Measurements from ENCODE around the gene CD8B2.
"Not testable (repeated sequence)": the region's sequence is repeated elsewhere in the genome, so short reads cannot be mapped to it uniquely, and the experiment has no call there.

CD8B2 gene

DNA sequence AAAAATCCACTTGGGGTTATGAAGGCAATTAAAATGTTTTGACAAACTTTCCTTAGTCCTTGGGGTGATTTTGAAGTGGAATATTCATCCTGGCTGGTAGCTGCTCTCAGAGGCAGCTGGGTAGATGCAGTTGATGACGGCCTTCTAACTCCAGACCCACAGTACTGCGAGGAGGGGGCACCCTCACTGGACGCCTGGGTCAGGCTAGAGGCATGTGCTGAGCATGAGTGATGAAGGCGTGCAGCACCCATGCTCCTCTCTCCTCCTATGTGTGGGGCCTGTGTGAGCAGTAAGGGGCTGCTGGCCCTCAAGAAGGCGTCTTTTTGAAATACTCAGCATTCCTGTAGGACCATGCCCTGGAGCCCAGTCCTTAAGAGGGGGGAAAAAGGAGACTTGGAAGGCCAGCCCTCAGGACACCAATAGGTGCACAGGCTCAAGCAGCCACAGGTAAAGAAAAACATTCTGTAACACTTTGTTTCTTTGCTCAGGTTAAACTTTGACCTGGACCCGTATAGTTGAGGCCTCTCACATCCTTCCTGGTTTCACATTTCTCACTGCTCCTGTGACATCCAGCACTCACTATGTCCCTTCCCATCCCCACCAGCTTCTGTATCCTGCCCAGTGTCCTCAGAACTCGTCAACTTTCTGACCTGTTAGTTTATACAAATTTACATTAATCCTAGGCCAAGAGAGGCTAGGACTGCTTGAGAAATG, 64.4 kb downstream of the CD8B2 start:
- no peak for DNase-seq (ENCODE audit: low read depth)

GRCh38 chr2:106552921-106553320, 65.8 kb downstream of the CD8B2 start:
- no peak for DNase-seq (ENCODE audit: low read depth)

GRCh38 chr2:106553321-106553720, 66.2 kb downstream of the CD8B2 start:
- DNase-seq (ENCODE audit: low read depth), result no peak

DNA sequence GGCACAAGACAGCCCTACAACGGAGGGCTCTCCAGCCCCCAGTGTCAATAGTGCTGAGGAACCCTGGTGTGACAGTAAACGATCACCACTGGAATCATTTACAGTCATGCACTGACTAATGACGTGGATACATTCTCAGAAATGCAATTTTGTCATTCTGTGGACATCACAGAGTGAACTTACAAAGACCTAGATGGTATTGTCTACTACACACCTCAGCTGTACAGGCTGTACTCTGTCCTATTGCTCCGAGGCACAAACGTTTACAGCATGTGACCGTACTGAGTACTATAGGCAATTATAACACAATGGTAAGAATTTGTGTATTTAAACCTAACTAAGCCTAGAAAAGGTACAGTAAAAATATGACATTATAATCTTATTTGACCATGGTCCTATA, 67.2 kb downstream of the CD8B2 start:
- no peak for DNase-seq (ENCODE audit: low read depth)

DNA sequence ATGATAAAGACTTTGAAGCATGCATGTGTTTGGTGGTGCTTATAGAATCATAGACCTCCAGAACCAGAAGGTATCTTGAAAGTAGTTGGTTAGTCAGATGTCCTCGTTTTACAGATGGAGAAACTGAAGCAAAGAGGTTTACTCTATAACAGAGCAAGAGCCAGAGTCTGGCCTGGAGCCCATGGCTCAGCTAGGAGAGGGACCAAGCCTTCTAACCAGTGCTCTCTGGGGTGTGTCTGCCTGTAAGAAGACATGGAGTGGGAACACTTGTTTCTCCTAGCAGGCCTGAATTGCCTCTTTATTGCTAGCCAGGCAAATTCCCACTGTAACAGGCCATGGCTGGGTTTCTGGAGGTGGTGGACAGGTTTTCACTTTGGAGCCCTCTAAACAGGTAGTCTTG, 67.9 kb downstream of the CD8B2 start:
- DNase-seq (ENCODE audit: low read depth), result no peak

DNA sequence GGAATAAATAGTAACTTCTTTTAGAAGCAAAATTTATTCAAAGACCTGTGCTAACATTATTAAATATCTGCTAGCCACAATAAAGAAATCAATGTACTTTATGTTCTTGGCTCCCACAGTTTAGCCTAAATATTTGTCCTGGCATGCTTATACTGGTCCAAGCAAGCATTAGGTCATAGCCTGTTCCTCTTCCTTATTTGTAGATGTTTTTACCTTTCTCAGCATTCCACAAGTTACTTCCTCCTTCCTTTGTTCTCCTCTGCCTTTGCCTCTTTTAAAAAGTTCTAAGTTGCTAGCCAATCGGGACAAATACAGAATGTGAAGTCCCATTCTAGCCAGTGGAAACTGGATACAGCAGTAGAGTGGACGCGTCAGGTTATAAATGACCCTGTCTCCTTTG, 72.6 kb downstream of the CD8B2 start:
- not testable (repeated sequence) for DNase-seq (ENCODE audit: low read depth)

GRCh38 chr2:106560773-106561172, 73.6 kb downstream of the CD8B2 start:
- DNase-seq (ENCODE audit: low read depth), result no peak

DNA sequence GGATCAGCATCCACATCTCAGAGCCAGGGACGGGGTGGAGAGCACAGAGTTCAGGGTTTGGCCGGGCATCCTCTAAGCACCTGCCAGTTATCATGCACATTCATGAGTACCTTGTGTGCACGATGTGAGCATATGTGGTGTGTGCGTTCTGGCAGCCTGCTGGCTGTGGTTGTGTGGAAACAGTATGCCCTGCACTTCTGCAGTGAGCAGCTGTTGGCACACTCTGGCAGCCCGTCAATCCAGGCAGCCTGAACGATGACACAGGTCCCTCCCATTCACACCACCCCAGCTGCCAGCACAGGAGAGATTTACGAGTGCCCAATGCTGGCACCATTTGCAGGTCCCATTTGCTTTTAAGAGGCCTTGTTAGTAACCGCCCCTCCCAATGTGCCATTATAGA, 74.2 kb downstream of the CD8B2 start:
- no peak for DNase-seq (ENCODE audit: low read depth)

DNA sequence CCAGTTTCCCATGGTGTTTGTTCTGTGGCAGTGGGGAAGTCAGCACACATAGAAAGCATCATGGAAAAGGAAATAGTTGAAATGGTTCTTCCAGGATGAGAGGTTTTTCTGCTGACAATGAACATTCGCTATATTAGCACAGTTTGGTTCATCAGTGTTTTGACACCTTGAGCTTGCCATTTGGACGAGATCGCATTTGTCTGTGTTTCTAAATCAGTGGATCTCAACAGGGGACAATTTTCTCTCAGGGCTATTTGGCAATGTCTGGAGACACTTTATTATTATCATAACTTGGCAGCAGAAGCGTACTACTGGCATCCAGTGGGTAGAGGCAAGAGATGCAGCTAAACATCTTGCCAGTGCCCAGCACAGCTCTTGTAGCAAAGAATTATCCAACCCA, 74.6 kb downstream of the CD8B2 start:
- DNase-seq (ENCODE audit: low read depth), result no peak

- no peak for DNase-seq (ENCODE audit: low read depth)
These were observed 75.4 kb downstream of the CD8B2 start for GRCh38 chr2:106562268-106563186.

GRCh38 chr2:106563195-106563594, 76.0 kb downstream of the CD8B2 start:
- DNase-seq (ENCODE audit: low read depth), result no peak

DNA sequence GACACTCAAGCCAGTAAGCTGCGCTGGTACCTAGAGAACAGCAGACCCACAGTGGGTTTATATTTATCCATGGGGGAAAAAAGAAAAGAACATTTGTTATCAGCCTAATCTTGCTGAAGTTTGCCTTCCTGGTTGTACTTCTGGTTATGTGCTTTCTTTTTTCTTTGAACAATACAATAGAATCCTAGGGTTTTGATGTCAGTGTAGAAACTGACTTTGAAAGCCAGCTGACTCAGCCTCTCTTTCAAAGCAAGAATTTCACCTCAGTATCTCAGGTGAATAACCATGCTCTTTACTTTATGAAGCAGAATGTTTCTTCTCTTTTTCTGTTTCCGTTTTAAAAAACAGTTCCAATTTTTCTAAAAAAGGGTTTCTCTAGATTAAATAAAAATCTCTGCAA, 78.4 kb downstream of the CD8B2 start:
- no peak for DNase-seq (ENCODE audit: low read depth)

DNA sequence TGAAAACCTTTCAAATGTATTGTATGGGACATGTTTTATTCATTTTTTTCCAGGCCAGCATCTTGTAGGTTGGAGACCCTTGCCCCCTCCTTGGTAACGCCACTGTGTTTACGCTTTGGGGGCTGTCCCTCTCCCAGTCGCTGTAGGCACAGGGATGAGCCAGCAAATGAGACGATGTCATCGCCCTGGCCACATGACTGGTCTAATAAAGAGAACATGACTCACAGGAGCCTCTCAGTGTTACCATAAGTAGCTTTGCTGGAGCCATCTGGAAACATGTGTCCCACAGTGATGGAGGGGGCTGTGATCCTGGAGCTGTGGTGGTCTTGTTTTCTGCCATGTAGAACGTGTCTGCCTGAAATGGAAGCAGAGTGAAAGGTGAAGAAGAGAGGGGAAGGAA, 78.9 kb downstream of the CD8B2 start:
- no peak for DNase-seq (ENCODE audit: low read depth)

DNA sequence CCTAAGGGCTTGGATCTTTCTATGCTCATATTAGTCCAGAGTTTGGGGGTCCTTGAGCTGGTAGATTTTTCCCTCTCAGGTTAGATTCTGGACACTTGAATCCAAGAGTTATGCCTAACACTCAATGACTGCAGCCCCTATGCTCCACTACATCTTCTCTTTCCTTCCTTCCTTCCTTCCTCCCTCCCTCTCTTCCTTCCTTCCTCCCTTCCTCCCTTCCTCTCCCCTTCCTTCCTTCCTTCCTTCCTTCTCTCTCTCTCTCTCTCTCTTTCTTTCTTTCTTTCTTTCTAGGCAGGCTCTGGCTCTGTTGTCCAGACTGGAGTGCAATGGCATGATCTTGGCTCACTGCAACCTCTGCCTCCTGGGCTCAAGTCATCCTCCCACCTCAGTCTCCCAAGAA, 79.3 kb downstream of the CD8B2 start:
- not testable (repeated sequence) for DNase-seq (ENCODE audit: low read depth)

DNA sequence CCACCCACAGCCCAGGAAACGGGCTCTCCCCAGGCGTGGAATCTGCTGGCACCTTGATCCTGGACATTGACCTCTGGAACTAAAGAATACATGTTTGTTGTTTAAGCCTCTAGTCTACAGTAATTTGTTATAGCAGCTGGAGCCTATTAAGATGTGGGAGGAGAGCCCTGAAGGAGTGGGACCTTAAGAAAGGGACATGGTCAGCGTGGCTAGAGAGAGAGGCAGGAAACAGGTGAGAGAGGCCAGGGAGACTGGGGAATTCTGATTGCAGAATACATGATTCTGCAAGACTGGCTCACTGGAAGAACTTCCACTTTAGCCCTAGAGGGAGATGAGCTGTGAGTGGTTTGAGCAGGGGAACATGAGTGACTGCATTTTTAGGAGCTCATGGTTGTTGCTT, 83.2 kb downstream of the CD8B2 start:
- no peak for DNase-seq (ENCODE audit: low read depth)
